ENCODE data around the gene DHCR7.
A peak's percentile ranks its signal among the peaks of the same experiment; 100 is the strongest.

The DHCR7 gene

GRCh38 chr11:71456294-71456693, 8.1 kb upstream of the DHCR7 start:
- DNase-seq = no peak

GRCh38 chr11:71454470-71455113, 6.4 kb upstream of the DHCR7 start:
- DNase-seq = no peak

GRCh38 chr11:71453918-71454304, 5.7 kb upstream of the DHCR7 start:
- no peak for DNase-seq

- DNase-seq = peak; percentile 95
Observed at GRCh38 chr11:71453037-71453917, 5.1 kb upstream of the DHCR7 start, which contains the start of gene NADSYN1. TSS of gene NADSYN1 (plus strand) at chr11:71453203. CDS start at chr11:71453297, 94 bp downstream.

- DNase-seq = no peak
Observed at GRCh38 chr11:71452199-71453036, 4.2 kb upstream of the DHCR7 start.

GRCh38 chr11:71451596-71452198, 3.5 kb upstream of the DHCR7 start:
- no peak for DNase-seq

- no peak for DNase-seq
Observed at GRCh38 chr11:71450939-71451338, 2.7 kb upstream of the DHCR7 start.

- no peak for DNase-seq
Observed at GRCh38 chr11:71450507-71450906, 2.3 kb upstream of the DHCR7 start.

- DNase-seq = no peak
Observed at GRCh38 chr11:71449596-71449995, 1.4 kb upstream of the DHCR7 start.

GRCh38 chr11:71447791-71448256, 369 bp downstream of the DHCR7 start:
- DNase-seq = peak; percentile 51

- DNase-seq = no peak
Observed at GRCh38 chr11:71446942-71447688, 1.1 kb downstream of the DHCR7 start.

GRCh38 chr11:71446150-71446549, 2.0 kb downstream of the DHCR7 start:
- no peak for DNase-seq

- DNase-seq = no peak
Observed at GRCh38 chr11:71444811-71445210, 3.4 kb downstream of the DHCR7 start.

- DNase-seq = no peak
Observed at GRCh38 chr11:71443736-71444445, 4.3 kb downstream of the DHCR7 start.

GRCh38 chr11:71442880-71443279, 5.3 kb downstream of the DHCR7 start:
- no peak for DNase-seq

- no peak for DNase-seq
Observed at GRCh38 chr11:71442123-71442522, 6.1 kb downstream of the DHCR7 start.

- no peak for DNase-seq
Observed at GRCh38 chr11:71441251-71441650, 6.9 kb downstream of the DHCR7 start.

GRCh38 chr11:71440021-71440755, 8.0 kb downstream of the DHCR7 start:
- no peak for DNase-seq

- DNase-seq = no peak
Observed at GRCh38 chr11:71438650-71439049, 9.5 kb downstream of the DHCR7 start.

GRCh38 chr11:71437879-71438278, 10.3 kb downstream of the DHCR7 start:
- DNase-seq = no peak

GRCh38 chr11:71437399-71437798, 10.8 kb downstream of the DHCR7 start:
- DNase-seq = no peak
